Prostate gland (tissue), 2 donors: ENCODE measurements around the gene TRIM32. TPM values are rescaled to one million over a fixed set of nuclear protein-coding genes. Genes with fewer than 3 reads are reported as not detected.

Source experiments
- DNase-seq: peaks from one replicate; pipeline ENCODE4 v3.0.0-alpha.2; 2019; ENCODE audit warnings: low spot score
- H3K27ac ChIP-seq, 2 donors: fragments of 200-600 bp; sonication (generic); 2 replicates each; pipeline ENCODE4 v1.5.1; 2017 to 2019
- H3K27me3 ChIP-seq: fragments of 200-600 bp; sonication (generic); replicated peaks from 2 replicates; pipeline ENCODE4 v1.5.1; 2019; ENCODE audit not compliant: insufficient read depth
- H3K36me3 ChIP-seq, 2 donors: fragments of 200-600 bp; sonication (generic); 1 replicate in 1 of 2; 2 replicates in 1 of 2; pipeline versions ENCODE4 v1.5.1 to v1.8.1; 2017 to 2019
- H3K4me1 ChIP-seq: fragments of 200-600 bp; sonication (generic); replicated peaks from 2 replicates; pipeline ENCODE4 v1.5.1; 2019
- H3K4me3 ChIP-seq, 2 donors: fragments of 200-600 bp; sonication (generic); 2 replicates each; pipeline ENCODE4 v1.5.1; 2017 to 2019
- H3K9me3 ChIP-seq: fragments of 200-600 bp; sonication (generic); 2 replicates; pipeline ENCODE4 v1.5.1; 2017
- CTCF ChIP-seq, 4 experiments: fragments of 200-600 bp in 2 of 4; fragments of 450-650 bp in 2 of 4; sonication (generic) in 2 of 4; IDR thresholded peaks; 1 replicate in 3 of 4; 2 replicates in 1 of 4; pipeline ENCODE4 v1.5.1; 2016 to 2019; ENCODE audit warnings: antibody characterized with exemption in 4 of 4, mild to moderate bottlenecking in 2 of 4, moderate library complexity in 2 of 4
- POLR2A ChIP-seq: fragments of 450-650 bp; IDR thresholded peaks from one replicate; pipeline ENCODE4 v1.6.1; 2016; ENCODE audit warnings: antibody characterized with exemption, mild to moderate bottlenecking
- POLR2AphosphoS5 ChIP-seq: sonication (generic); formaldehyde crosslinking; IDR thresholded peaks from one replicate; pipeline ENCODE4 v1.6.1; 2017; ENCODE audit warnings: antibody characterized with exemption
- WGBS: methylation state at CpG from one replicate; pipeline ENCODE4 v1.1.5; 2018; 5-methylcytosine and 5-hydroxymethylcytosine counted together
- intact Hi-C: fragments of 100-400 bp; cut with DNase I; formaldehyde crosslinking; loops from one replicate; pipeline ENCODE4 v1.14.2; 2022
- total RNA-seq, 2 donors: library from RNA; depleted of rRNA; stranded (reverse); fragments of >200 nt; gene quantifications; one replicate each; pipeline ENCODE4 v1.1.0, GENCODE V29; 2016

The TRIM32 gene
- total RNA-seq, 2 donors from 2014 or later: 12.3 to 12.4 TPM

GRCh38 chr9:116673375-116673774 lies 13.7 kb upstream of the TRIM32 start:
- intact Hi-C loops: no loop called here
- Histone ChIP-seq H3K4me3 (no peak overlapping the region), H3K9me3 (no peaks in the 10 kb centered on the region), H3K4me1 (no peaks in the 10 kb centered on the region), H3K27me3 (no peaks in the 10 kb centered on the region), H3K36me3 (no peaks in the 10 kb centered on the region), H3K27ac (no peak overlapping the region)
- WGBS: 93% methylated on average over 1 of the region's 1 CpG
- TF ChIP-seq POLR2A (no peak), POLR2AphosphoS5 (no peak), CTCF (IDR thresholded peaks at IDR 0.05) (no peak)
- DNase-seq: no peak

- intact Hi-C loops: no loop called here
- TF ChIP-seq POLR2AphosphoS5: no peak
- TF ChIP-seq CTCF (IDR thresholded peaks at IDR 0.05): no peak
- no peak for TF ChIP-seq POLR2A
- Histone ChIP-seq H3K27ac (no peak overlapping the region), H3K9me3 (no peaks in the 10 kb centered on the region), H3K27me3 (no peaks in the 10 kb centered on the region), H3K4me3 (no peak overlapping the region), H3K4me1 (no peaks in the 10 kb centered on the region), H3K36me3 (no peaks in the 10 kb centered on the region)
- no peak for DNase-seq
- WGBS: 72% methylated on average over 5 of the region's 5 CpGs
Observed at GRCh38 chr9:116674210-116674980, 12.7 kb upstream of the TRIM32 start.

GRCh38 chr9:116683535-116683934 lies 3.6 kb upstream of the TRIM32 start:
- intact Hi-C loops: no loop called here
- no peaks in the 10 kb centered on the region for H3K36me3 ChIP-seq
- H3K4me1 ChIP-seq: no peaks in the 10 kb centered on the region
- TF ChIP-seq POLR2AphosphoS5 (no peak), CTCF (IDR thresholded peaks at IDR 0.05) (no peak), POLR2A (no peak)
- H3K9me3 ChIP-seq: no peaks in the 10 kb centered on the region
- H3K27me3 ChIP-seq: no peaks in the 10 kb centered on the region
- H3K4me3 ChIP-seq: no peak overlapping the region
- H3K27ac ChIP-seq: no peak overlapping the region
- no peak for DNase-seq

DNA sequence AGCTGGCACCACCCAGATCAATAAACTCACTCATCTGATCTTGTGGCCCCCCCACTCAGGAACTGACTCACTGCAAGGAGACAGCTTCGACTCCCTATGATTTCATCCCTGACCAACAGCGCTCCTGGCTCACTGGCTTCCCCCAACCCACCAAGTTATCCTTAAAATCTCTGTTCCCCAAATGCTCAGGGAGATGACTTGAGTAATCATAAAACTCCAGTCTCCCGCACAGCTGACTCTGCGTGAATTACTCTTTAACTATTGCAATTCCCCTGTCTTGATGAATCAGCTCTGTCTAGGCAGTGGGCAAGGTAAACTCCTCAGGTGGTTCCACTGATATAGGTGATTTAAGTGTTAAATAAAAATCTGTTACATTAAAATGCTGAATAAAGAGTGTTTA lies 1.9 kb upstream of the TRIM32 start:
- Histone ChIP-seq H3K27me3 (no peaks in the 10 kb centered on the region), H3K27ac (no peak overlapping the region), H3K9me3 (no peaks in the 10 kb centered on the region), H3K36me3 (no peaks in the 10 kb centered on the region), H3K4me1 (no peaks in the 10 kb centered on the region), H3K4me3 (no peak overlapping the region)
- no peak for TF ChIP-seq POLR2A
- TF ChIP-seq CTCF (IDR thresholded peaks at IDR 0.05): no peak
- TF ChIP-seq POLR2AphosphoS5: no peak
- intact Hi-C loops: no loop called here
- no peak for DNase-seq
- WGBS: 81% methylated on average over 4 of the region's 4 CpGs

GRCh38 chr9:116686135-116686534 lies 970 bp upstream of the TRIM32 start:
- Histone ChIP-seq H3K4me3 (no peak overlapping the region), H3K27ac (no peak overlapping the region), H3K36me3 (no peaks in the 10 kb centered on the region), H3K27me3 (no peaks in the 10 kb centered on the region), H3K4me1 (no peaks in the 10 kb centered on the region), H3K9me3 (no peaks in the 10 kb centered on the region)
- intact Hi-C loops: no loop called here
- no peak for DNase-seq
- no peak for TF ChIP-seq POLR2A
- no peak for TF ChIP-seq POLR2AphosphoS5
- TF ChIP-seq CTCF (IDR thresholded peaks at IDR 0.05): no peak
